Endothelial cell of umbilical vein (primary cell): ENCODE measurements around the gene MFN2. TPM values are rescaled to one million over a fixed set of nuclear protein-coding genes. Genes with fewer than 3 reads are reported as not detected.
"Not testable (repeated sequence)": the region's sequence is repeated elsewhere in the genome, so short reads cannot be mapped to it uniquely, and the experiment has no call there.

Experiments used
- BruUV-seq: library from RNA; stranded (reverse); fragments of 400-500 nt; replicated peaks from 2 replicates; lab custom pipeline; 2021; lab: Mats Ljungman, UMichigan
- CTCF ChIA-PET: fragments of 300-600, 350-600 bp; sonication (Branson Sonifier 250); formaldehyde crosslinking; loops from one replicate; lab custom pipeline; 2021; ENCODE audit warnings: antibody characterized with exemption, inconsistent platforms; lab: Charles Lee
- POLR2A ChIA-PET: fragments of 300-600, 350-600 bp; sonication (Branson Sonifier 250); formaldehyde crosslinking; loops from one replicate; lab custom pipeline; 2021; ENCODE audit warnings: antibody characterized with exemption, inconsistent platforms; lab: Charles Lee
- DNase-seq: peaks from one replicate; pipeline ENCODE4 v3.0.0-alpha.2; 2011; ENCODE audit warnings: low read depth, low spot score
- FAIRE-seq: peaks from 2 replicates; lab custom pipeline; 2011; peaks lifted over from hg19 to GRCh38; lab: Jason Lieb, UNC
- H2AFZ ChIP-seq: 2 replicates; pipeline ENCODE4 v1.6.0; 2012; ENCODE audit warnings: low read depth, low read length, control low read depth, inconsistent platforms
- H3K27ac ChIP-seq: 2 replicates; pipeline ENCODE4 v1.5.1; 2011; ENCODE audit warnings: low read depth, mild to moderate bottlenecking, control low read depth, low read length, moderate library complexity; ENCODE audit not compliant: insufficient read depth
- H3K27me3 ChIP-seq, 2 experiments: 2 replicates each; pipeline versions ENCODE4 v1.6.0 to v1.6.1; 2011; ENCODE audit warnings: low read length in 2 of 2, mixed read lengths in 1 of 2; ENCODE audit not compliant: control insufficient read depth in 2 of 2, insufficient read depth in 2 of 2
- H3K36me3 ChIP-seq, 2 experiments: 2 replicates in 1 of 2; 3 replicates in 1 of 2; pipeline ENCODE4 v1.5.1; 2011; ENCODE audit warnings: low read length in 2 of 2, mild to moderate bottlenecking in 1 of 2, moderate library complexity in 1 of 2; ENCODE audit not compliant: control insufficient read depth in 2 of 2, insufficient read depth in 2 of 2; ENCODE audit errors: extremely low read depth in 1 of 2
- H3K4me1 ChIP-seq: 3 replicates; pipeline ENCODE4 v1.5.1; 2011; ENCODE audit warnings: mild to moderate bottlenecking, low read length; ENCODE audit not compliant: control insufficient read depth, insufficient read depth; ENCODE audit errors: extremely low read depth
- H3K4me2 ChIP-seq: 2 replicates; pipeline ENCODE4 v1.6.1; 2011; ENCODE audit warnings: low read length, control low read depth, mixed read lengths; ENCODE audit not compliant: insufficient read depth
- H3K4me3 ChIP-seq, 3 experiments: fragments of 200-600 bp in 1 of 3; sonication (generic), shearing (Covaris generic) in 1 of 3; replicated peaks in 1 of 3; 2 replicates each; pipeline ENCODE4 v1.5.1; 2011 to 2016; ENCODE audit warnings: control low read depth in 3 of 3, low read length in 3 of 3, mild to moderate bottlenecking in 2 of 3, inconsistent platforms in 1 of 3, low read depth in 1 of 3, moderate library complexity in 1 of 3; ENCODE audit not compliant: insufficient read depth in 1 of 3
- H3K79me2 ChIP-seq: 2 replicates; pipeline ENCODE4 v1.6.0; 2012; ENCODE audit warnings: low read length, inconsistent platforms; ENCODE audit not compliant: control insufficient read depth, insufficient read depth
- H3K9ac ChIP-seq: replicated peaks from 2 replicates; pipeline ENCODE3; 2011; ENCODE audit warnings: low read length, control low read depth; ENCODE audit not compliant: insufficient read depth; ENCODE audit errors: extremely low read depth
- H3K9me1 ChIP-seq: replicated peaks from 3 replicates; pipeline ENCODE4 v1.6.0; 2011; ENCODE audit warnings: mild to moderate bottlenecking, low read length; ENCODE audit not compliant: control insufficient read depth, insufficient read depth; ENCODE audit errors: extremely low read depth
- H3K9me3 ChIP-seq: replicated peaks from 2 replicates; pipeline ENCODE4 v1.5.1; 2012; ENCODE audit warnings: low read length, inconsistent platforms; ENCODE audit not compliant: control insufficient read depth, insufficient read depth
- H4K20me1 ChIP-seq: replicated peaks from 2 replicates; pipeline ENCODE3; 2011; ENCODE audit warnings: mild to moderate bottlenecking, low read length; ENCODE audit not compliant: control insufficient read depth, insufficient read depth; ENCODE audit errors: extremely low read depth
- CTCF ChIP-seq, 2 donors: IDR thresholded peaks; 1 replicate in 1 of 2; 2 replicates in 1 of 2; pipeline ENCODE4 v1.5.1; 2011; ENCODE audit warnings: low read length in 2 of 2, mild to moderate bottlenecking in 2 of 2, moderate library complexity in 2 of 2, control low read depth in 1 of 2, inconsistent platforms in 1 of 2, low read depth in 1 of 2; ENCODE audit not compliant: insufficient read depth in 1 of 2; ENCODE audit errors: extremely low read depth in 1 of 2
- FOS ChIP-seq: IDR thresholded peaks from 2 replicates; pipeline ENCODE4 v1.6.1; 2011; ENCODE audit warnings: mild to moderate bottlenecking, low read length, moderate library complexity, borderline replicate concordance; ENCODE audit not compliant: insufficient read depth
- JUN ChIP-seq: IDR thresholded peaks from 2 replicates; pipeline ENCODE4 v1.6.1; 2011; ENCODE audit warnings: borderline replicate concordance, low read depth; ENCODE audit not compliant: insufficient read length, insufficient read depth
- MAX ChIP-seq: IDR thresholded peaks from 2 replicates; pipeline ENCODE4 v1.6.1; 2011; ENCODE audit not compliant: insufficient read depth, insufficient read length
- POLR2A ChIP-seq: IDR thresholded peaks from 2 replicates; pipeline ENCODE4 v1.6.1; 2012; ENCODE audit warnings: low read depth, mild to moderate bottlenecking, control low read depth, low read length
- POLR2AphosphoS5 ChIP-seq: IDR thresholded peaks from 2 replicates; pipeline ENCODE4 v1.6.1; 2012; ENCODE audit warnings: low read depth, mild to moderate bottlenecking, control low read depth, low read length, moderate library complexity; ENCODE audit not compliant: insufficient read depth
- dilution Hi-C: fragments of 300-500 bp; cut with MboI; formaldehyde crosslinking; loops from one replicate; pipeline ENCODE4 v1.15.0; 2019; ENCODE audit warnings: low sequenced_read_pairs; ENCODE audit not compliant: extremely low pct_ligation_motif_present
- intact Hi-C: fragments of 100-400 bp; cut with micrococcal nuclease; formaldehyde crosslinking; loops from one replicate; pipeline ENCODE4 v1.10.0; 2022
- polyA plus RNA-seq, 4 experiments: library from polyadenylated mRNA; depleted of rRNA in 3 of 4; stranded (reverse) in 3 of 4; unstranded in 1 of 4; fragments of >200 nt; gene quantifications; 2 replicates each; pipeline versions ENCODE4 v1.2.1 to v1.2.3, GENCODE V29; 2011 to 2012; ENCODE audit warnings: missing spikeins in 1 of 4
- total RNA-seq: library from RNA; stranded (reverse); gene quantifications from 2 replicates; pipeline ENCODE4 v1.2.3, GENCODE V29; 2021

Gene MFN2
- total and polyA plus RNA-seq, 2 donors (not counting 3 experiments of a cell fraction or from before 2014, with no cell fraction given) = 51.4 to 82.4 TPM

- CTCF ChIA-PET = interaction anchor here (0.8 to 2.2 kb wide), 4 partner anchors 8 to 85 kb away, joined by 3 to 8 read pairs (median 4); no protein-coding TSS in a partner anchor
- Histone ChIP-seq H3K9ac (no peak overlapping the region), H3K36me3 (no peaks in the 10 kb centered on the region), H3K4me1 (no peaks in the 10 kb centered on the region), H3K27me3 (no peaks in the 10 kb centered on the region), H2AFZ (no peak overlapping the region), H3K9me3 (no peaks in the 10 kb centered on the region), H3K4me2 (no peak overlapping the region), H3K79me2 (no peaks in the 10 kb centered on the region), H3K9me1 (no peaks in the 10 kb centered on the region), H3K27ac (no peak overlapping the region), H4K20me1 (no peaks in the 10 kb centered on the region), H3K4me3 (no peak overlapping the region)
- no TSS peak for BruUV-seq
- DNase-seq (no peak), FAIRE-seq (no peak)
- intact Hi-C loops = no loop called here
- no peak for TF ChIP-seq POLR2A
- TF ChIP-seq FOS = no peak
- TF ChIP-seq MAX = no peak
- no peak for TF ChIP-seq POLR2AphosphoS5
- TF ChIP-seq CTCF (IDR thresholded peaks at IDR 0.05; ENCODE audit: extremely low read depth in 1 of 2, insufficient read depth in 1 of 2, low read depth in 1 of 2, low read length in 2 of 2) = no peak
- TF ChIP-seq JUN = no peak
- POLR2A ChIA-PET = no interaction called here
- dilution Hi-C loops = no loop called here
These were observed 58.9 kb downstream of the MFN2 start for GRCh38 chr1:12039164-12039525.

GRCh38 chr1:12039824-12040456 is 59.7 kb downstream of the MFN2 start:
- not testable (repeated sequence) for H3K9me1 ChIP-seq

More at GRCh38 chr1:12039824-12040456, 59.7 kb downstream of the MFN2 start:
- H3K27me3 ChIP-seq, POLR2A ChIA-PET, BruUV-seq, DNase-seq, intact Hi-C loops, H2AFZ ChIP-seq, dilution Hi-C loops, H3K36me3 ChIP-seq, H4K20me1 ChIP-seq, H3K4me1 ChIP-seq, H3K4me3 ChIP-seq, H3K9me3 ChIP-seq, FAIRE-seq, H3K79me2 ChIP-seq, H3K9ac ChIP-seq, H3K27ac ChIP-seq, H3K4me2 ChIP-seq: not testable (repeated sequence)
- CTCF ChIA-PET = interaction anchor here (1.9 to 2.2 kb wide), 2 partner anchors 9 to 12 kb away, joined by 5 to 8 read pairs; no protein-coding TSS in a partner anchor
